Measurements from ENCODE around the gene SEMA7A.

DNA sequence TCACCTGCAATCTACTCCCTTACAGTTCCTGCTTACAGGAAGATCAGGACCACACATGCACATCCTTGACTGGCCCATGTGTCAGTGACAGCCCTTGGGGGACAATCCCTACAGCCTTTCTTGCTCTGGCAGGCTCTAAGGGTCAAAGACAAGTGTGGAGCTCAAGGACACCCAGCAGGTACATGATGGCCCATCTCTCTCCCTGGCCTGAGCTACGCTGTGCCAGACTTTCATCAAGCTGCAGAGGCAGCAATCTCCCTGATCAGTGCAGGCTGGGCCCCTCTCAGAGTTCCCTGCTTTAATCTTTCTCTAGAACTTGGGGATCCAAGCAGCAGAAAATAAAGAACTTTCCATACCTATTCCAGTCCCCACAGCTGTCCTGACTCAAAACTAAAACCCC, 2.6 kb downstream of the SEMA7A start:
- TF ChIP-seq, protein P1, sequence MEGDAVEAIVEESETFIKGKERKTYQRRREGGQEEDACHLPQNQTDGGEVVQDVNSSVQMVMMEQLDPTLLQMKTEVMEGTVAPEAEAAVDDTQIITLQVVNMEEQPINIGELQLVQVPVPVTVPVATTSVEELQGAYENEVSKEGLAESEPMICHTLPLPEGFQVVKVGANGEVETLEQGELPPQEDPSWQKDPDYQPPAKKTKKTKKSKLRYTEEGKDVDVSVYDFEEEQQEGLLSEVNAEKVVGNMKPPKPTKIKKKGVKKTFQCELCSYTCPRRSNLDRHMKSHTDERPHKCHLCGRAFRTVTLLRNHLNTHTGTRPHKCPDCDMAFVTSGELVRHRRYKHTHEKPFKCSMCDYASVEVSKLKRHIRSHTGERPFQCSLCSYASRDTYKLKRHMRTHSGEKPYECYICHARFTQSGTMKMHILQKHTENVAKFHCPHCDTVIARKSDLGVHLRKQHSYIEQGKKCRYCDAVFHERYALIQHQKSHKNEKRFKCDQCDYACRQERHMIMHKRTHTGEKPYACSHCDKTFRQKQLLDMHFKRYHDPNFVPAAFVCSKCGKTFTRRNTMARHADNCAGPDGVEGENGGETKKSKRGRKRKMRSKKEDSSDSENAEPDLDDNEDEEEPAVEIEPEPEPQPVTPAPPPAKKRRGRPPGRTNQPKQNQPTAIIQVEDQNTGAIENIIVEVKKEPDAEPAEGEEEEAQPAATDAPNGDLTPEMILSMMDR (IDR thresholded peaks at IDR 0.05; ENCODE audit: poor library complexity) = no peak
- TF ChIP-seq EZH2 (IDR thresholded peaks at IDR 0.05; ENCODE audit: borderline replicate concordance) (no peak), EZH2phosphoT487 (IDR thresholded peaks at IDR 0.05; ENCODE audit: low read depth, severe bottlenecking, unreplicated experiment) (no peak)

Data from hepatocyte (in vitro differentiated cells).